Stimulated activated naive CD8-positive, alpha-beta T cell treated with anti-CD3 and anti-CD28 coated beads, Interleukin-15, amount 100 ng/mL, for 72 hours (primary cell): ENCODE data around the gene ATCAY.
"Not testable (repeated sequence)": the region's sequence is repeated elsewhere in the genome, so short reads cannot be mapped to it uniquely, and the experiment has no call there.

ENCODE experiments used
- ATAC-seq: fragments of 150-1000 bp; cut with Tn5 transposase; 2 replicates; pipeline ENCODE4 v1.10.0; 2021; ENCODE audit warnings: mild to moderate bottlenecking, moderate library complexity
- DNase-seq, 2 donors: peaks; one replicate each; pipeline ENCODE4 v3.0.0; 2021 to 2022
- H3K27ac Mint-ChIP-seq, 2 donors: one replicate each; pipeline ENCODE4 v1.8.0; 2022; ENCODE audit warnings: mild to moderate bottlenecking in 2 of 2, mixed read lengths in 2 of 2, moderate library complexity in 2 of 2
- H3K27me3 Mint-ChIP-seq: one replicate; pipeline ENCODE4 v1.8.0; 2022; ENCODE audit warnings: mixed read lengths
- H3K4me1 Mint-ChIP-seq: one replicate; pipeline ENCODE4 v1.8.0; 2022; ENCODE audit warnings: mild to moderate bottlenecking, mixed read lengths
- H3K4me3 Mint-ChIP-seq, 2 donors: one replicate each; pipeline ENCODE4 v1.8.0; 2022; ENCODE audit warnings: mild to moderate bottlenecking in 2 of 2, mixed read lengths in 2 of 2, moderate library complexity in 1 of 2
- H3K9me3 Mint-ChIP-seq, 2 donors: one replicate each; pipeline ENCODE4 v1.8.0; 2022; ENCODE audit warnings: mixed read lengths in 2 of 2

Gene ATCAY

GRCh38 chr19:3945838-3946237 is 65.4 kb downstream of the ATCAY start:
- ATAC-seq = no peak
- Mint-ChIP-seq H3K27me3 (no peaks in the 10 kb centered on the region), H3K4me3 (no peak overlapping the region), H3K9me3 (no peaks in the 10 kb centered on the region), H3K4me1 (peaks cover 6% of the 10 kb centered on the region), H3K27ac (no peak overlapping the region)
- no peak for DNase-seq

- peaks cover 20% of the 10 kb centered on the region for H3K4me1 Mint-ChIP-seq
- not testable (repeated sequence) for ATAC-seq, H3K27ac Mint-ChIP-seq, H3K4me3 Mint-ChIP-seq, H3K27me3 Mint-ChIP-seq, H3K9me3 Mint-ChIP-seq, DNase-seq
These were observed 66.9 kb downstream of the ATCAY start for GRCh38 chr19:3947316-3947933.

- H3K27ac Mint-ChIP-seq = no peak overlapping the region
- H3K4me3 Mint-ChIP-seq = no peak overlapping the region
- DNase-seq = no peak
- peaks cover 28% of the 10 kb centered on the region for H3K4me1 Mint-ChIP-seq
- H3K9me3 Mint-ChIP-seq = no peaks in the 10 kb centered on the region
- no peaks in the 10 kb centered on the region for H3K27me3 Mint-ChIP-seq
- no peak for ATAC-seq
These were observed 68.8 kb downstream of the ATCAY start for GRCh38 chr19:3949294-3949693.

DNA sequence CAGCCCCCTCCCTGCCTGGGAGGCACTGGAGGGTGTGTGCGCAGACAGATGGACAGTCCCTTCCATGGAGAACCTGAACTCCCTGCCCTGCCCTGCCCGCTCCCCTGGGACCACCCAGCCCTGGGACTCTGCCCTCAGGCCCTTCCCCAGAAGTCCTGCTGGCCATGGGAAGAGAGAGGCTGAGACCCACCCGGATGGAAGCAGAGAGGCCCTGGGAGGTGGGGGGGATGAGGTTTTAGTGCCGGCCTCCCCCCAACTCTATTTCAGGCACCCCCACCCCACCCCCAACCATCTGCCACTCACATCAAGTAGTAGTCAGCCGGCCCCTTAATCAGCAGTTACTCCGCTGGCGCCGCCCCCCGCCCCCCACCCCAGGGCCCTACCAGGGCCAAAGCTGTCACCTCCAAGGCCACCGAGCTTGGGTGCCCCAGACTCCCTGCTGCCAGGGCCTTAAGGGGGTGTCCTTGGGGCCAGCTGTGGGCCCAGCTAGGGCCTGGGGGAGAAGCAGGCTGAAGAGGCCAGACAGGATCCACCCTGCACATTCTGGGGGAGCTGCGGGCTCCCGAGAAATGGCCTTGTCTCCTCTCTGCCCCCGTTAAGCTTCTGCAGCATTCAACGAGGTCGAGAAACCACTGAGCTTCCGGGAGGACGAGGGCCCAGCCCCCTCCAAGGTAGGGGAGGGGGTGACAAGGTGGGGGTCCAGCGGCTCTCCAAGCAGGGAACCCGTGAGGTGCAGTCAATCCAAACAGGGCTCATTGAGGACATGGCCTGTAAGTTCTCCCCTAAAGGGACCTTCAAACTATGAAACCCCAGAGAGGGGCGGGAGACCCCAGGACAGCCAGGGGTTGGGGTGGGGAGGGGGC is 69.7 kb downstream of the ATCAY start:
- H3K4me3 Mint-ChIP-seq = peak overlapping the region; percentile 62 to 91
- peak overlapping the region in 1 of 2 donors; percentile 81 for H3K27ac Mint-ChIP-seq
- ATAC-seq (peak; percentile 17), DNase-seq (no peak)
- H3K9me3 Mint-ChIP-seq = no peaks in the 10 kb centered on the region
- H3K4me1 Mint-ChIP-seq = peaks cover 28% of the 10 kb centered on the region
- no peaks in the 10 kb centered on the region for H3K27me3 Mint-ChIP-seq

DNA sequence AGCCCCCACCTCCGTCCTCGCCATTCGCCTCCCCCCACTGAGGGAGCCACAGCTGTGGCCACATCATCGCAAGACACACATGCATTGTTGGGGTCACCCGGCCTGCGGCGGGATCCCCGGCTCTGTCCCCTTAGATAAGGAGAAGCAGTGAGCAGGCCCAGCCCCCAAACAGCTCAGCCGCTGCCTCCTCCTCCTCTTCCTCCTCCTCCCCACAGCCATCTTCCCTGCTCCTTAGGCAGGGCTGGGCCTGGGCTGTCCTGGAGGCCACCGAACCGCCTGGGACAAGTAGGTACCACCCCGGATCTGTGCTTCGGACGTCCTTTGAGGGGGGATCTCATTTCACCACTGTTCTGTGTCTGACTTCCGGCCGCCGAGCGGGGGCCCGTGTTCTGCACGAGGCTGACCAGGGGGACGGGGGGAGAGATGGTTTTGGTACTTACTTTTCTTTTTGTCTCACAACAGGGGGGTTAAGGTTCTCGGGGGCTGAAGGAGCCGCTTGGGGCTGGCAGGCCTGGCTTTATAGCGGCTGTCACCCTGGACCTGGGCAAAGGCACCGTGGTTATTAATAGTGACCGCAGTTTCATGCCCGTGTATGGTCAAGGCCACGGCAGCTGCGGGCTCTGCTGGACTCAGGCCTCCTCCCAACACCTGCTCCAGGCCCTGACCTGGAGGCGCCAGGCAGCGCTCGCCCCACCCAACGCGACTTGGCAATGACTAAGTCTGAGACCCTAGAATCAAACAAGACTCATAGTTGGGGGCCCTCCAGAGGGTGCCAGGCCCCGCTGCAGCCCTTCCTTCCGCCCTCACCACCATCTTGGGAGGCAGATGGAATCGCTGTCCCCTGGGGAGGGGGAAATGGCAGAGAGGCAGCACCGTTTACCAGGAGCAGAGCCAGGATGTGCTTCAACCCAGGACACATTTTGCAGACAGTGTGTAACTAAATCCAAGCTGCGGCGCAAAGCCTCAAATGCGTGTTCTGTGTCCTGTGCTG is 70.7 kb downstream of the ATCAY start:
- Mint-ChIP-seq H3K4me1 (peaks cover 28% of the 10 kb centered on the region), H3K27ac (peak overlapping the region; percentile 82 to 93), H3K27me3 (no peaks in the 10 kb centered on the region), H3K9me3 (no peaks in the 10 kb centered on the region), H3K4me3 (peak overlapping the region; percentile 73 to 91)
- ATAC-seq (peak; percentile 81), DNase-seq (peak; percentile 33 to 52)

DNA sequence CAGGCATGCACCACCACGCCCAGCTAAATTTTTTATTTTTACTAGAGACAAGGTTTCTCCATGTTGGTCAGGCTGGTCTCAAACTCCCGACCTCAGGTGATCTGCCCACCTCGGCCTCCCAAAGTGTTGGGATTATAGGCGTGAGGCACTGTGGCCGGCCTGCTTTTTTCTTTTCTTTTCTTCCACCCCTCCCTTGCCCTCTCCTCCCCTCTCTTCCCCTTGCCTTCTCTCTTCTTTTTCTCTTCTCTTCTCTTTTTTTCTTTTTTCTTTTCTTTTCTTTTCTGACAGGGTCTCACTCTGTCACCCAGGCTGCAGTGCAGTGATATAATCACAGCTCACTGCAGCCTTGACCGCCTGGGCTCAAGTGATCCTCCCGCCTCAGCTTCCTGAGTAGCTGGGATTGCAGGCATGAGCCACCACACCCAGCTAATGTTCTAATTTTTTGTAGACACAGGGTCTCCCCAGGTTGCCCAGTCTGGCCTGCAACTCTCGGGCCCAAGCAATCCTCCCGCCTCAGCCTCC is 72.3 kb downstream of the ATCAY start:
- H3K27me3 Mint-ChIP-seq, DNase-seq, H3K9me3 Mint-ChIP-seq, ATAC-seq: not testable (repeated sequence)
- Mint-ChIP-seq H3K4me3 (peak overlapping the region in 1 of 2 donors; percentile 29), H3K4me1 (peaks cover 28% of the 10 kb centered on the region), H3K27ac (peak overlapping the region; percentile 90 to 93)

DNA sequence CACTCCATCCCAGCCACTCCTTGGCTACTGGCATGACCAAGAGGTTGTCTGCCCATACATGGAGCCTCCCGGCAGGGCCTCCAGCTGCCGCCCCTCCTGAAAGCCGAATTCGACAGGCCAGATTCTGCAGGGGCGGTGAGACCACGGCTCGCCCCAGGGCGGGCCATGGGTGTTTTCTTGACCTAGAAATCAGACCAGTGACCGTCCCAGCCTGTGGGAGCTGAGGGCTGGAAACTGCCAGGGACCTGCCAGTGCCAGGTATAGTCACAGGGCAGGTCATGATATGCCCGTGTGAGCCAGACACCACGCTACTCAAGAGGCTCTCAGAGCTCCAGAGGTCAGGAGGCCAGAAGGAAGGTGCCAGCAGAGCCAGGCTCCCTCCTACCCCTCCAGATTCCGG is 73.6 kb downstream of the ATCAY start:
- ATAC-seq (no peak), DNase-seq (no peak)
- Mint-ChIP-seq H3K9me3 (no peaks in the 10 kb centered on the region), H3K27ac (no peak overlapping the region), H3K27me3 (no peaks in the 10 kb centered on the region), H3K4me3 (no peak overlapping the region), H3K4me1 (peaks cover 28% of the 10 kb centered on the region)

- H3K9me3 Mint-ChIP-seq, DNase-seq, ATAC-seq, H3K27ac Mint-ChIP-seq, H3K4me3 Mint-ChIP-seq, H3K27me3 Mint-ChIP-seq: not testable (repeated sequence)
- peaks cover 28% of the 10 kb centered on the region for H3K4me1 Mint-ChIP-seq
These were observed 74.8 kb downstream of the ATCAY start for GRCh38 chr19:3955276-3955675.

GRCh38 chr19:3955688-3956087 is 75.2 kb downstream of the ATCAY start:
- Mint-ChIP-seq H3K4me3 (no peak overlapping the region), H3K9me3 (no peaks in the 10 kb centered on the region), H3K4me1 (peaks cover 24% of the 10 kb centered on the region), H3K27me3 (no peaks in the 10 kb centered on the region), H3K27ac (no peak overlapping the region)
- DNase-seq (no peak), ATAC-seq (no peak)

DNA sequence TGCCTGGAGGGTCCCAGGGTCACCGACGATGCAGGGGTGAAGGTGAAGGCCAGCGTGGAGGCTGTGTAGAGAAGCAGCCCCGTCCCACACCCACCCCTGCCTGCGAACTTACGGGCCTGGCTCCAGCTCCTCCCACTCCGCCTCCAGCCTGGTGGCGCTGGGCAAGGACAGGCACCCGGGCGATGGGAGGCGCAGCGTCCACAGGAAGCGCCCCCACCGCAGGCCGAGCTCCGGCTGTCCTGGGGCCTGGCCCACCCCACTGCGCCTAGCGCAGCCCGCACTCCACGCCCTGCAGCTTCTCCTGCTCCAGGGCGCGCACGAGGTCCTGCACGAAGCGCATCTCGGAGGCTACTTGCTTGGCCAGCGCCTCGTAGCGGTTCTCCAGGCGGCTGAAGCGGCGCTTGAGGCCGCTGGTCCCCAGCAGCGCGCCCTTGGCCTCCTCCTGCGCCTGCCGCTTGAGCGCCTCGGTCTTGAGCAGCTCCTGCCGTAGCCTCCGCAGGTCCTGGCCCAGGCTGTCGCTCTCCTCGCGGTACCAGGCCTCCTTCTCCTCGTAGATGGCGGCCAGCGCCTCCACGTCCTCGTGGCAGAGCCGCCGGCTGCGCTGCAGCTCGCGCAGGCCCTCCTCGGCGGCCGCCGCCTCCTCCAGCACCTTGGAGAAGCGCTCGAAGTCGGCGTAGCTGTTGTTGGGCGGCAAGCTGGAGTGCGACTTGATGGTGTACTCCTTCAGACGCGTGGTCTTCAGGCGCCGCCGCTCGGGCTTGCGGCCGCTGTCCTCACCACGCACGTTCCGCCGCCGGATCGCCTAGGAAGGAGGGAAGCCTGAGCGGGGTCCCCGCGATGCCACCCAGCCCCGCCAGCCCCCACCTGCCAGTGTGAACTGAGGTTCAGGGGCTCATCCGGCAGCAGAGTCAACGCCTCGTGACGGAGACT is 78.6 kb downstream of the ATCAY start:
- Mint-ChIP-seq H3K9me3 (no peaks in the 10 kb centered on the region), H3K4me1 (no peaks in the 10 kb centered on the region), H3K4me3 (no peak overlapping the region), H3K27me3 (no peaks in the 10 kb centered on the region), H3K27ac (peak overlapping the region in 1 of 2 donors; percentile 76)
- DNase-seq (no peak), ATAC-seq (peak; percentile 21)

- Mint-ChIP-seq H3K4me1 (no peaks in the 10 kb centered on the region), H3K4me3 (no peak overlapping the region), H3K9me3 (no peaks in the 10 kb centered on the region), H3K27ac (no peak overlapping the region), H3K27me3 (no peaks in the 10 kb centered on the region)
- ATAC-seq (no peak), DNase-seq (no peak)
These were observed 79.3 kb downstream of the ATCAY start for GRCh38 chr19:3959766-3960131.

- H3K27ac Mint-ChIP-seq = no peak overlapping the region
- no peak for DNase-seq
- H3K9me3 Mint-ChIP-seq = no peaks in the 10 kb centered on the region
- H3K4me1 Mint-ChIP-seq = no peaks in the 10 kb centered on the region
- no peak overlapping the region for H3K4me3 Mint-ChIP-seq
- ATAC-seq = no peak
- no peaks in the 10 kb centered on the region for H3K27me3 Mint-ChIP-seq
These were observed 80.5 kb downstream of the ATCAY start for GRCh38 chr19:3961007-3961406.

DNA sequence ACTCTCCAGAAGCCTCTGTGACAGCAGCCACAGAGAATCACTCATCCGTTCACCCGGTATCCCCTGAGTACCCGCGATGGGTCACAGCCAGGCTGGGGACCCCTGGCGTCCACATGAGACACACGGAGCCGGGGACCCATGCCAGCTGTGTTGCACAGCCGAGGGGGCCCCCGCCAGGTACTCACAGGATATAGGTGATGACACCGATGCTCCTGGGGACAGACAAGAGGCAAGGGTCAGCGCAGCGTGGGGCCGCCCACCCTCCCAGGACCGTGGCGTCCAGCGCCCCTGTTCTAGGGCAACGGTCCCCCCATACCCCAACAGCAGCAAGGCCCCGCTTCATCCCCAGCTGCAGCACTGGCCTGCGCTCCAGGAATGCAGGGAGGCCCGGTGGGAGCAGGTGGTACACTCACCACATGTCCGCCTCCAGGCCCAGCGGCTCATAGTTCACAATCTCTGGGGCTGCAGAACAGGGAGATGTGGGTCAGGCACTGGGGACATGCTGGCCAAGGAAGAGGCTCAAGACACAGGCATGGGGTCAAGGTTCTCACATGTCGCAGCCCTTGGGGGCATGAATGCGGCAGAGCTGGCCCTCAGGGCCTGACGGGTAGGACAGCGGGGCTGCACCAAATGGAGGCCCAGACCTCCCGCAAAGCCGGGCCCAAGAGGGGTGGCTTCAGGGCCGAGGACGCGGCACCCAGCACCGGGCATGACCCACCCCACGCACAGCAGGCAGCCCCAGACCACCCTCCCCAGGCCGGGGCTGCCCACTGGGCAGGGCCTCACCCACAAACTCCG is 83.2 kb downstream of the ATCAY start:
- H3K4me1 Mint-ChIP-seq = peaks cover 6% of the 10 kb centered on the region
- H3K27ac Mint-ChIP-seq = no peak overlapping the region
- no peaks in the 10 kb centered on the region for H3K27me3 Mint-ChIP-seq
- ATAC-seq (peak; percentile 35), DNase-seq (no peak)
- no peak overlapping the region for H3K4me3 Mint-ChIP-seq
- H3K9me3 Mint-ChIP-seq = no peaks in the 10 kb centered on the region
